M059J (cell line): ENCODE data around the gene IMPDH1. TPM values are rescaled to one million over a fixed set of nuclear protein-coding genes. Genes with fewer than 3 reads are reported as not detected.

Experiments used
- DNase-seq: peaks from one replicate; pipeline ENCODE4 v3.0.0-alpha.2; 2012; ENCODE audit warnings: low read depth
- total RNA-seq: library from RNA; depleted of rRNA; stranded (reverse); fragments of >200 nt; shearing (Covaris generic); gene quantifications from 2 replicates; pipeline ENCODE4 v1.2.3, GENCODE V29; 2014

The IMPDH1 gene
- total RNA-seq, 1 experiment from 2014 or later = 59.1 TPM

GRCh38 chr7:128387216-128388144 lies 22.3 kb downstream of the IMPDH1 start:
- peak; percentile 68 for DNase-seq

GRCh38 chr7:128385988-128386925 lies 23.5 kb downstream of the IMPDH1 start:
- DNase-seq = no peak

DNA sequence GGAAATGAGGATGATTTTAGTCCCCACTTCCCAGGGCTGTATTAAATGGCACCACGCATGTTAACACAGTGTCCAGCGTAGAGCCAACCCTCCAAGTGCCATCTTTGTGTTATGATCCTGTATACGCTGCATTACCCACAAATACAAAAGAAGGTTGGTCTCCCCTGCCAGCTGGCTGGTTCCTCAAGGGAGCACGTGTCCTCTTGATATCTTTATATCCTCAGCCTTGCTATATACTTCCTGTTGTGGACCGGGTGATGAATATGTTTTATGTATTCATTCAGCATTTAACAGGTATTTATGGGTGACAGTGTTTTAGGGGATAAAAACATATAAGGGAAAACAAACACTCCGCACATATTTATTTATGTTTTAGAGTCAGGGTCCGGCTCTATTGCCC lies 25.1 kb downstream of the IMPDH1 start:
- DNase-seq = no peak

GRCh38 chr7:128383776-128384175 lies 26.0 kb downstream of the IMPDH1 start:
- DNase-seq = no peak

DNA sequence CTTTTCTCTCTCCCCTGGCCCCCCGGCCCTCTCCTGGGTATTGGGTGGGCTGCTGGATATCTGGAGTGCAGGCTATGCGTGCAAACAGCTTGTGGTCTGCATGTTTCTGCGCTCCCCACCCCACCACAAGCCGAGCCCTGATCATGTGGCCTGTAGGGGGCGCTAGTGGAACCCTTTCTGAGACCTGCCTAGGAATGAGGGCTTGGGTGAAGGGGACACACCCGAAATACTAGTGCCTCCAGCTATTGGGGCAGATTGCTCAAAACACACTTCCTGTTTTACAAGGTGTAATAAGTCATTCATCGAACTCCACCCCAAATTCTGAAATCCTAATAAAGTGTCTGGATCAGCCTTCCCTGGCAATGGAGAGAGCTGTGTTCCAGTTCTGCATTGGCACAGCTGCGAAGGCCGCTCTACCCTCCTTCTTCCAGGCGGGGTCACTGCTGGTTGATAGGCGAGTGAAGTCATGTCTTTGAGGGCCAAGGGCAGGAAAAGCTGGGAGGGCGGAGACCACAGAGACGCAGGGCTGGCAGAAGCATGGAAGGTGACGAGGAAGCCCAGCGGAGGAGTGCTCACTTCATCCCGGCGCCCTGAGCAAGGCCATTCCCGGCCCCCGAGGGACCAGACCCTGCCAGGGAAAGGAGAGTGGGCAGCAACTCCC lies 28.5 kb downstream of the IMPDH1 start:
- DNase-seq = no peak

GRCh38 chr7:128380483-128381106 lies 29.2 kb downstream of the IMPDH1 start:
- no peak for DNase-seq

GRCh38 chr7:128379900-128380479 lies 29.8 kb downstream of the IMPDH1 start:
- DNase-seq = no peak

GRCh38 chr7:128378637-128379036 lies 31.1 kb downstream of the IMPDH1 start:
- DNase-seq = no peak

- DNase-seq = no peak
These were observed 33.7 kb downstream of the IMPDH1 start for GRCh38 chr7:128376077-128376476.

DNA sequence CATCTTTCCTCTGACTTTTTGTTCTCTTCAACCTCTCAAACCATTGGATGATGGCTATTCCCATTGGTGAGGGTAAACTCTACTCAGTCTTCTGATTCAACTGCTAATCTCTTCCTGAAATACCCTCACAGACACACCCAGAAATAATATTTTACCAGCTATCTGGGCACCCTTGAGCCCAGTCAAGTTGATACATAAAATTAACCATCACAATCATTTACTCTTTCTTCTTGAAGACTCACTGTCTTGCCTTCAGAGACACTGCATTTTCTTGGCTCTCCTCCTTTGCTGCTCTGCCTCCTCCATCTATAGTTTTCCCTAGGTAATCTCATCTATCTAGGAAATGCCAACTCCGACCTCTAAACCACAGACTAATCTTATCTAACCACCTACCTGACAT lies 35.7 kb downstream of the IMPDH1 start:
- no peak for DNase-seq

- no peak for DNase-seq
These were observed 36.2 kb downstream of the IMPDH1 start for GRCh38 chr7:128373606-128374005.

GRCh38 chr7:128370491-128370890 lies 39.3 kb downstream of the IMPDH1 start:
- DNase-seq = no peak

GRCh38 chr7:128366986-128367385 lies 42.8 kb downstream of the IMPDH1 start:
- DNase-seq = no peak

DNA sequence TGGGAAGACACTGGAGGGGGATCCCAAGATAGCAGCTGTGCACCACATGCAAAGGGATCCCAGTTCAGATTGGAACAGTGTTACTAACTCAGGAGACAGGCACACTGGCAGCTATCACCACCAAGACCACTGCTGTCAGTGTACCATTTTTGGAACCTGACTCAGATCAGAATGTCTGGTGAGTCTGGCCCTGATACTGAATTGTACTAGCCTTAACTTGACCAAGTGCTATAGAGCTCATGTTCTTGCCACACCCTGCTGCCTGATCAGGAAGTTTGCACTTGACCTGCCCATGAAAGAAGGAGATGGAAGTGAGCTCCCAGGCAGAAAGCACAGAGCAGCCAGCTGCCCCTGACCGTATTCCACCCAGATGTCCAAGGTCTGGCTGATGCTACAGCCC lies 43.5 kb downstream of the IMPDH1 start:
- no peak for DNase-seq

DNA sequence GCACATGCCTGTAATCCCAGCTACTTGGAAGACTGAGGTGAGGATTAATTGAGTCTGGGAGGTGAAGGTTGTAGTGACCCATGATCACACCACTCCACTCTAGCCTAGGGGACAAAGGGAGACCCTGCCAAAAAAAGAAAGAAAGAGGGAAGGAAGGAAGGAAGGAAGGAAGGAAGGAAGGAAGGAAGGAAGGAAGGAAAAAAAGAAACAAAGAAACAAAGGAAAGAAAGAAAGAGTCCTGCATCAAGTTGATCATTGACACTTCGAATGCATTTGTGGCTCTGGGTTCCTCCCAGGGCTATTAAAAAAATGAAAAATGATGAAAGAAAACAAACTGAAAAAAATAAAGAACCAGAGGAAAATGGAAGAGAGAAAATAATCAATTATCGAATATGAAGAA lies 44.4 kb downstream of the IMPDH1 start:
- no peak for DNase-seq

GRCh38 chr7:128364166-128364870 lies 45.5 kb downstream of the IMPDH1 start:
- DNase-seq = no peak

GRCh38 chr7:128363261-128363721 lies 46.5 kb downstream of the IMPDH1 start:
- no peak for DNase-seq

DNA sequence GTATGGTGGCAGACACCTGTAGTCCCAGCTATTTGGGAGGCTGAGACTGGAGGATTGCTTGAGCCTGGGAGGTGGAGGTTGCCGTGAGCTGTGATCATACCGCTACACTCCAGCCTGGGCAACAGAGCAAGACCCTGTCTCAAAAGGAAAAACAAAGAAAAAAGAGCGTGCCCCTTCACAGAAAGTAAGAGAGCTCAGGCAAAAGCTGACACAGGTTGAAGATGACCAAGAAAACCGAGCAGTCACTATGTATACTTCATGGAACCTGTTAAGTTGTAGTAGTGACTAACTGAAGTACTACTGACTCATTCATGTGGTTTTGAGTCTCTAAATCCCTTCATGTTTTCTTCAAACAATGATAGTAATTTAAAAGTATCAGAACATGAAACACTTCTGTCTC lies 47.1 kb downstream of the IMPDH1 start:
- DNase-seq = peak; percentile 70

DNA sequence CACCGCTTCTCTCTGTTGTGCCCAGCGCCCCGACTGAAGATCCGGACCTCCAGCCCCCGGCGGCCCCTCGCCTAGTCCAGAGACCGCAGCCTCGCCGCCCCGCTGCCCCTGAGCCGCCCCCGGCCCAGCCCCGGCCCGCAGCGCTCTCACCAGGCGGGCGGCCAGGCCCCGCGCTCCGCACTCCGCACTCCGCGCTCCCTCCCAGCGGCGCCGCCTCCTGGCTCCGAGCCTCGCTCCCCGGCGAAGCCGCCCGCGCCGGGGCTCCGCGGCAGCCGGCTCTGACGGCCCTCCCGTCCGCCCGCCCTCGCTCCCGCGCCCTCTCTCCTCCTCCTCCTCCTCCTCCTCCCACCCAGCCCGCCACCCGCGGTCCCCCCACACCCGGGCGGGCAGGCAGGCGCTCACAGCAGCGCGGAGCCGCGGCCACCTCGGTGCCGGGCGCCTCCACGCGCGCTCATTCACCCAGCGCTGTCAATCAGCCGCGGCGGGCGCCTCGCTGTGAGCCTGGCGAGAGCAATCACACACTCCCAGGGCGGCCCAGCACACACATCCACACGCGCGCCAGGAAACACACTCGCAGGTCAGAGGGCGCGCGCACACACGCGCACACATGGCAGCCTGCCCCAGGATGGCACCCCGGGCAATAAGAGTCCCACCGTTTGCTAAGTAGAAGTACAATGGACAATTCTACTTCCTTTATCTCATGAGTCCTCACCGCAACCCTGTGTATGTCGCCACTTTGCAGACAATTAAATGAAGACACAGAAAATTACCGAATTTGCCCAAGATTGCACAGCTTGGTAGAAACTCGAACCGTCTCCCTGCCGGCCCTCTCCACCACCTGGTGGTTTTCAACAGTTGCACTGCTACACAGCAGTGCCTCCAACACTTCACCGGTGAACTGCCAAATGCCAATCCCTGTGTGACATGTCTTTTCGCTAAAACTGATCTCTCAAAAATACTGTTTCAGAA lies 48.1 kb downstream of the IMPDH1 start, which contains the start of gene PRRT4:
Gene PRRT4, minus strand, starts transcription at position 280 of the 969 bp plus-strand sequence.
- no peak for DNase-seq
